K562 (cell line): Measurements from ENCODE around the gene MTA2. TPM values are rescaled to one million over a fixed set of nuclear protein-coding genes. Genes with fewer than 3 reads are reported as not detected.
A peak's percentile ranks its signal among the peaks of the same experiment; 100 is the strongest.
"Not testable (repeated sequence)": the region's sequence is repeated elsewhere in the genome, so short reads cannot be mapped to it uniquely, and the experiment has no call there.

ENCODE experiments used
- ATAC-seq: fragments of 200-7000 bp; cut with Tn5 transposase; 3 replicates; pipeline ENCODE4 v1.9.1; 2020; ENCODE audit warnings: moderate library complexity
- BruUV-seq: library from RNA; stranded (reverse); fragments of 400-500 nt; replicated peaks from 2 replicates; lab custom pipeline; 2021; lab: Mats Ljungman, UMichigan
- CTCF ChIA-PET: fragments of 300-600 bp; formaldehyde crosslinking; extraction: SDS; loops from one replicate; lab custom pipeline; 2021; ENCODE audit warnings: low intra/inter-chr PET ratio; lab: Yijun Ruan, JAX
- POLR2A ChIA-PET: fragments of 300-600, 350-650 bp; sonication (Branson Sonifier 250); formaldehyde crosslinking; extraction: SDS; loops from one replicate; lab custom pipeline; 2021; ENCODE audit warnings: antibody characterized with exemption, inconsistent platforms; lab: Yijun Ruan, JAX
- DNase-seq, 4 experiments: peaks; one replicate each; pipeline versions ENCODE4 v3.0.0 to v3.0.0-alpha.2; 2011 to 2018; ENCODE audit warnings: low spot score in 3 of 4, mixed read lengths in 3 of 4; ENCODE audit errors: extremely low read depth in 1 of 4
- FAIRE-seq: peaks from 2 replicates; lab custom pipeline; 2011; peaks lifted over from hg19 to GRCh38; lab: Jason Lieb, UNC
- H2AFZ ChIP-seq: 2 replicates; pipeline ENCODE4 v1.6.0; 2011; ENCODE audit warnings: low read depth, low read length, control low read depth, inconsistent platforms
- H3K27ac ChIP-seq: fragments of 200-600 bp; 3 replicates; pipeline ENCODE4 v1.8.0; 2011; ENCODE audit warnings: low read depth, mild to moderate bottlenecking, control low read depth, inconsistent platforms, low read length, moderate library complexity, mixed read lengths; ENCODE audit errors: extremely low read depth
- H3K27me3 ChIP-seq, 2 experiments: fragments of 300-600 bp in 1 of 2; 2 replicates in 1 of 2; 3 replicates in 1 of 2; pipeline versions ENCODE4 v1.6.0 to v1.8.0; 2011; ENCODE audit warnings: inconsistent platforms in 2 of 2, low read length in 2 of 2, mild to moderate bottlenecking in 1 of 2, mixed read lengths in 1 of 2, moderate library complexity in 1 of 2; ENCODE audit not compliant: control insufficient read depth in 2 of 2, insufficient read depth in 2 of 2
- H3K36me3 ChIP-seq: fragments of 300-600 bp; 3 replicates; pipeline ENCODE4 v1.8.0; 2011; ENCODE audit warnings: mild to moderate bottlenecking, low read length, inconsistent platforms; ENCODE audit not compliant: control insufficient read depth, insufficient read depth
- H3K4me1 ChIP-seq, 2 experiments: fragments of 200-600 bp in 1 of 2; replicated peaks in 1 of 2; 2 replicates in 1 of 2; 3 replicates in 1 of 2; pipeline versions ENCODE4 v1.5.1 to v1.8.0; 2011; ENCODE audit warnings: inconsistent platforms in 2 of 2, low read length in 2 of 2, mild to moderate bottlenecking in 1 of 2, mixed read lengths in 1 of 2, moderate library complexity in 1 of 2; ENCODE audit not compliant: control insufficient read depth in 2 of 2, insufficient read depth in 2 of 2
- H3K4me2 ChIP-seq: 2 replicates; pipeline ENCODE4 v1.6.1; 2011; ENCODE audit warnings: low read length, control low read depth, inconsistent platforms, mixed read lengths; ENCODE audit not compliant: insufficient read depth
- H3K4me3 ChIP-seq: fragments of 200-600 bp; sonication (generic), shearing (Covaris generic); 2 replicates; pipeline ENCODE4 v1.5.1; 2016; ENCODE audit warnings: control low read depth, inconsistent platforms
- H3K79me2 ChIP-seq: fragments of 200-600 bp; 3 replicates; pipeline ENCODE4 v1.8.0; 2011; ENCODE audit warnings: low read length, inconsistent platforms; ENCODE audit not compliant: control insufficient read depth, insufficient read depth
- H3K9ac ChIP-seq, 2 experiments: 2 replicates each; pipeline versions ENCODE4 v1.6.0 to v1.6.1; 2011; ENCODE audit warnings: low read depth in 2 of 2, low read length in 2 of 2, control low read depth in 1 of 2, inconsistent platforms in 1 of 2, mild to moderate bottlenecking in 1 of 2, mixed read lengths in 1 of 2; ENCODE audit not compliant: insufficient read depth in 1 of 2
- H3K9me1 ChIP-seq: one replicate; pipeline ENCODE4 v1.6.0; 2011; ENCODE audit warnings: inconsistent platforms, mild to moderate bottlenecking, low read length, moderate library complexity; ENCODE audit not compliant: control insufficient read depth, insufficient read depth
- H3K9me3 ChIP-seq: replicated peaks from 2 replicates; pipeline ENCODE4 v1.5.1; 2011; ENCODE audit warnings: low read depth, low read length, inconsistent platforms; ENCODE audit not compliant: control insufficient read depth, insufficient read depth
- H4K20me1 ChIP-seq: replicated peaks from 2 replicates; pipeline ENCODE4 v1.6.1; 2011; ENCODE audit warnings: low read length, inconsistent platforms, mixed read lengths; ENCODE audit not compliant: control insufficient read depth, insufficient read depth
- JUNB ChIP-seq: fragments of 450-650 bp; formaldehyde crosslinking; conservative IDR thresholded peaks from 2 replicates; pipeline ENCODE4 v1.4.0; 2020; ENCODE audit warnings: mild to moderate bottlenecking
- POLR2G ChIP-seq: fragments of 200-400 bp; formaldehyde crosslinking; IDR thresholded peaks from 2 replicates; pipeline ENCODE4 v1.6.1; 2017; ENCODE audit warnings: low read depth, mild to moderate bottlenecking, antibody characterized with exemption, low read length, moderate library complexity
- RBFOX2 ChIP-seq: fragments of 200-400 bp; formaldehyde crosslinking; IDR thresholded peaks from 2 replicates; pipeline ENCODE4 v1.6.1; 2017; ENCODE audit warnings: low read depth, mild to moderate bottlenecking, low read length, moderate library complexity
- WGBS: fragments of 100-300 bp; shearing (Covaris generic); methylation state at CpG from one replicate; pipeline ENCODE4 v1.1.6; 2016; ENCODE audit warnings: low coverage, mixed read lengths; ENCODE audit not compliant: insufficient coverage; ENCODE audit errors: missing lambda C conversion rate; 5-methylcytosine and 5-hydroxymethylcytosine counted together
- in situ Hi-C: fragments of 300-500 bp; cut with MboI; formaldehyde crosslinking; loops from 4 replicates; pipeline ENCODE4 v1.15.0; 2018; ENCODE audit warnings: inconsistent platforms, mixed read lengths
- intact Hi-C: fragments of 100-400 bp; cut with micrococcal nuclease; formaldehyde crosslinking; loops from 2 replicates; pipeline ENCODE4 v1.14.2; 2022
- polyA plus RNA-seq, 8 experiments: library from polyadenylated mRNA; depleted of rRNA in 4 of 8; stranded (reverse) in 5 of 8; unstranded in 3 of 8; fragments of >200 nt; fragmentation: Nextera tagmentation in 2 of 8; fragmentation: Illumina TruSeq in 1 of 8; extraction: Ambion mirVana in 2 of 8; extraction: Trizol in 1 of 8; gene quantifications; 2 replicates each; pipeline versions ENCODE4 v1.2.1 to v1.2.3, GENCODE V29; 2011 to 2014; ENCODE audit warnings: inconsistent platforms in 1 of 8, missing spikeins in 1 of 8
- total RNA-seq, 7 experiments: library from RNA; depleted of rRNA in 6 of 7; stranded (reverse); fragments of >200 nt in 6 of 7; fragmentation: Illumina TruSeq in 2 of 7; extraction: Trizol in 2 of 7; gene quantifications; 2 replicates each; pipeline versions ENCODE4 v1.2.1 to v1.2.3, GENCODE V29; 2011 to 2021; ENCODE audit warnings: low replicate concordance in 1 of 7

Gene MTA2
- total and polyA plus RNA-seq, 9 of the 15 experiments (the other 6 are each of a cell fraction or from before 2014, with no cell fraction given), result 6.2 to 220 (median 172) TPM

DNA sequence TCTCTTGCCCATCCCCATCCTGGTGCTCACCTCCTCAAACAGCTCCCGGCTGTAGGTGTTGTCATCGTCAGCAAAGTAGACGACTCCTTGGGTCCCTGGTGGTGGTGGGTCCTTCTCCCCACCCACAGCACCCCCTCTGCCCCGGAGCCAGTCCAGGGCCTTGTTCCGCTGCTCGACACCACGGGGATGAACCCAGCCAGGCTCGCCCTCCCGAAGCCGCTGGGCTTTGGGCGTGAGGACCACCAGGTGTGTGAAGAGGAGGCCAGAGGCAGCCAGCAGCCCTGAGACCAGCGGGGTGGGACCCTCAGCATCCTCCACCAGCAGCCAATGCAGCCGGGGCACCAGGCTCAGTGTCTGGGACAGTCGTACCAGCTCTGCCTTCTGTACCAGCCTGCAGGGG, 15.3 kb upstream of the MTA2 start:
- H3K9me1 ChIP-seq, BruUV-seq: not testable (repeated sequence)
- peaks cover 34% of the 10 kb centered on the region for H3K36me3 ChIP-seq
- TF ChIP-seq RBFOX2 (peak; percentile 48), POLR2G (peak; percentile 65)
- TF ChIP-seq, all 486 proteins: peak for 2; not testable (repeated sequence) for 484
- H3K27me3 ChIP-seq, intact Hi-C loops, in situ Hi-C loops, DNase-seq, H4K20me1 ChIP-seq, CTCF ChIA-PET, ATAC-seq, FAIRE-seq, H3K27ac ChIP-seq, H2AFZ ChIP-seq, POLR2A ChIA-PET, H3K4me2 ChIP-seq, H3K9me3 ChIP-seq, H3K4me3 ChIP-seq: not testable (repeated sequence)
- H3K4me1 ChIP-seq, result peaks cover 24 to 49% of the 10 kb centered on the region in 2 experiments; a peak in 4 of 5 replicates
- H3K9ac ChIP-seq, result 0 out of 4 replicates have a peak overlapping the region, but pooled peaks of 1 of the 2 experiments have one; percentile 19
- WGBS, result 100% methylated on average over 4 of the region's 14 CpGs
- peaks cover 22% of the 10 kb centered on the region for H3K79me2 ChIP-seq

DNA sequence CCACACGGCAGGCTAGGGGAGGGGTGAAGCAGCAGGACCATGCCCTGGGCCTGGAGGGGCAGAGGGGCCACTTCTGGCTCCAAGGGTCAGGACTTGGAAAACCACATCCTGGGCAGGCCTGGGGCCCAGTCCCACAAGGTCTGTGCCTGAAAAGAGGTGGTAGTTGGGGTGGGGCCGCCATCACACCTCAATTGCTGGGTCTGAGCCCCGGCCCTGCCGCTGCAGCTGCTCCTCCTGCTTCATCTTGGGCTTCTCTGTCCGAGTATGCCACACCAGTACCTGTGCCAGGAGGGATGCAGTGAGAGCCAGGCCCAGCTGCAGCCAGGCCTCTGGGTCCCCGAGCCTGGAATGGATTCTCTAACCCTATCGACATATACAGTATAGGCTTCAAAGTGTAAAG, 13.9 kb upstream of the MTA2 start:
- in situ Hi-C loops, result no loop called here
- Histone ChIP-seq H3K4me1 (peaks cover 28 to 56% of the 10 kb centered on the region in 2 experiments), H2AFZ (no peak overlapping the region), H4K20me1 (0 out of 2 replicates have a peak, but pooled peaks cover 5% of the 10 kb centered on the region), H3K4me3 (no peak overlapping the region), H3K4me2 (no peak overlapping the region), H3K9ac (peak overlapping the region in 1 of 2 experiments; percentile 65; a peak in 1 of 4 replicates), H3K9me3 (no peaks in the 10 kb centered on the region), H3K27me3 (no peaks in the 10 kb centered on the region), H3K27ac (no peak overlapping the region; the same call in 2 of the 3 replicates), H3K9me1 (peaks cover 2% of the 10 kb centered on the region), H3K36me3 (peaks cover 38% of the 10 kb centered on the region), H3K79me2 (peaks cover 26% of the 10 kb centered on the region)
- DNase-seq (no peak), FAIRE-seq (no peak), ATAC-seq (no peak)
- no TSS peak for BruUV-seq
- intact Hi-C loops, result no loop called here
- CTCF ChIA-PET, result no interaction called here
- TF ChIP-seq POLR2G (peak; percentile 61), JUNB (no peak)
- POLR2A ChIA-PET, result interaction anchor here (0.5 to 2.2 kb wide), 6 partner anchors 9 to 184 kb away, joined by 3 to 11 read pairs (median 3); partner anchors contain the start of genes MTA2 and TUT1
- 95% methylated on average over 5 of the region's 7 CpGs for WGBS
